Islet precursor cell (in vitro differentiated cells): Measurements from ENCODE around the gene UBASH3B.
"Not testable (repeated sequence)": the region's sequence is repeated elsewhere in the genome, so short reads cannot be mapped to it uniquely, and the experiment has no call there.

Experiments used
- DNase-seq: peaks from one replicate; pipeline ENCODE4 v3.0.0-alpha.2; 2018

The UBASH3B gene

GRCh38 chr11:122655527-122656072 is at the start of gene UBASH3B:
Gene UBASH3B, plus strand, starts transcription at chr11:122655722. Its CDS starts 328 bp downstream, at chr11:122656050.
- peak; percentile 95 for DNase-seq

DNA sequence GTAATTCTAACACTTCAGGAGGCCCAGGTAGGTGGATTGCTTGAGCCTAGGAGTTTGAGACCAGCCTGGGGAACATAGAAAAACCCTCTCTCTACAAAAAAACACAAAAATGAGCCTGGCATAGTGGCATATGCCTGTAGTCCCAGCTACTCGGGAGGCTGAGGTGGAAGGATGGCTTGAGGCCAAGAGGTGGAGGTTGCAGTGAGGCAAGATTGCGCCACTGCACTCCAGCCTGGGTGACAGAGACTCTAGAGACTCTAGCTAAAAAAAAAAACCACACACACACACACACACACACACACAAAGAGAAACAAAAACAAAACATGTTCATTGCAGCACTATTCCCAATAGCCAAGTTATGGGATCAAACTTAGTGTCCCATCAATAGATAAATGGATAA is 48.4 kb upstream of the UBASH3B start:
- not testable (repeated sequence) for DNase-seq

DNA sequence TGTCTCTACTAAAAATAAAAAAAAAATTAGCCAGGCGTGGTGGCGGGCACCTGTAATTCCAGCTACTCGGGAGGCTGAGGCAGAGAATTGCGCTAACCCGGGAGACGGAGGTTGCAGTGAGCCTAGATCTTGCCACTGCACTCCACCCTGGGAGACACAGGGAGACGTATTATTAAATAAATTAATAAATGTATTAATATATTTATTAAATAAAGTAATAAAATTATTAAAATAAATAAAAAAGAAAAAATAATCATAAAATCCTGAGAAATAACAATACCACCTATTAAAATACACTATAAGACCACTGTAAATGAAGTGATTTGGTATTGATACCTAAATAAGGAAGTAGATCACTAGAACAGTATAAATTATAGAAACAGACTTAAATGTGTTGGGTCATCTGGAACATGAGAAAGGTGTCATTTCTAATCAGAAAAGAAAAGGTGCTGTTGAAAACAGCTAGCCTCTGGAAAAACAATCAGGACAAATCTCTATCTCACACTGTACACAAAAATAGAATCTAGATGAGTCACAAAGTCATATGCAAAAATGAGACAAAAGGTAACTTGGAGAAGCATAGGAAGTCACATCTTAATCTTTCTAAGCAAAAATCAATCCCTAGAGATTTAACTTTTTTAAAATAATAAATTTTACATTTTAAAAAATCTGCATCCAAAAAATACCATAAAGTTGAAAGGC is 43.2 kb upstream of the UBASH3B start:
- DNase-seq, result no peak

GRCh38 chr11:122616718-122617117 is 38.8 kb upstream of the UBASH3B start:
- DNase-seq, result no peak

DNA sequence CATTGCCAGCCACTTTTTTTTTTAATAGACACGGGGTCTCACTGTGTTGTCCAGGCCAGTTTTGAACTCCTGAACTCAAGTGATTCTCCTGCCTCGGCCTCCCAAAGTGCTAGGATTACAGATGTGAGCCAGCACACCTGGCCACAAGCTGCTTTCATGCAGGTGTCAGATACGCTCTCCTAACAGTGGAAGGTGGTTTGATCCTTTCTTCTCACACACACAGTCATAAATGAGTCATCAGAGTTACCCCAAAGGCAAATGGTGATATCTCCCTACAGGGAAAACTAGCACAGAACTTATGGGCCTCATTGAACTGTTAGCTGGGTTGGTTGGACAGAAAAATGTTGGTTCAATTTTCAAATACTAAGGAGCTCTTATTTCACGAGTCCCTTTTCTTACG is 38.2 kb upstream of the UBASH3B start:
- DNase-seq, result no peak

- DNase-seq, result no peak
Measured at GRCh38 chr11:122617926-122618325, 37.6 kb upstream of the UBASH3B start.

GRCh38 chr11:122618927-122619326 is 36.6 kb upstream of the UBASH3B start:
- no peak for DNase-seq

DNA sequence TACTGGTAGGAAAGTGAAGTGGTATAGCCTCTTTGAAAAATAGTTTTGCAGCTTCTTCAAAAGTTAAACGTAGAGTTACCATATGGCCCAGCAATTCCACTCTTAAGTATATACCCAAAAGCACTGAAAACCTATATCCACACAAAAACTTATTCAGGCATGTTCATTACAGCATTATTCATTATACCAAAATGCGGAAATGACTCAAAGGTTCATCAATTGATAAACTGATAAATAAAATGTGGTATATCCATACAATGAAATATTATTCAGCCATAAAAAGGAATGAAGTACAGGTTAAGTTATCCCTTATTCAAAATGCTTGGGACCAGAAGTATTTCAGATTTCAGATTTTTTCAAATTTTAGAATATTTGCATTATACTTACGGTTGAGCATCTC is 35.8 kb upstream of the UBASH3B start:
- DNase-seq, result no peak

DNA sequence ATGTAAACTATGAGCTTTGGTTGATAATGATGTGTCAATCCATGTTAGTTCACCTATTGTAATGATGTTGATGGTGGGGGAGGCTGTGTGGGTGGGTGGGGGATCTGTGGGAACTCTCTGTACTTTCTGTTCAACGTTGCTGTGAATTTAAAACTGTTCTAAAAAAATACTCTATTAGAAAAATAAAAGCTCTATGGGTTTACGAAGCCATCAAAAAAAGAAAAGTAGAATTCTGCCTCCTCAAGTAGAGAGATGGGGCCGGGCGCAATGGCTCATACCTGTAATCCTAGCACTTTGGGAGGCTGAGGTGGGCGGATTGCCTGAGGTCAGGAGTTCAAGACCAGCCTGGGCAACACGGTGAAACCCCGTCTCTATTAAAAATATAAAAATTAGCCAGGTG is 30.0 kb upstream of the UBASH3B start:
- not testable (repeated sequence) for DNase-seq

- DNase-seq, result no peak
Measured at GRCh38 chr11:122625976-122626665, 29.4 kb upstream of the UBASH3B start.

DNA sequence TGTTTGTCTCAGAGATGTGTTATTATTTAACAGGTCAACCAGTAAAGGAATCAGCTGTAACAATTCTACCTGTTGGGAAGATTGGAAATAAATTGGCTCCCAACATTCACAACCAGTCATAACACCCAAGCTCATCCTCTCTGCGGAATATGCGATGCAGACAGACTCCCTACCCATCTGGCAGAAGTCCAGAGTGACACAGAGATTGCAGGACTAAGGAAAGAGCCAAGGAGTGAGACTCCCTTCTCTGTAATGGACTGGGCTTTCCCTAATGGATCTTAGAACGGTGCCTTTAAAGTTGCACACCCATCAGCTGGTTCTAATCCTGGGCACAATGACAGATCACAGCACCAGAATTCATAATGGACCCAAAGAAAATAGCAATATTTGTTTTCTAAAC is 27.8 kb upstream of the UBASH3B start:
- DNase-seq, result no peak

- DNase-seq, result peak; percentile 92
Measured at GRCh38 chr11:122628810-122629555, 26.5 kb upstream of the UBASH3B start.

DNA sequence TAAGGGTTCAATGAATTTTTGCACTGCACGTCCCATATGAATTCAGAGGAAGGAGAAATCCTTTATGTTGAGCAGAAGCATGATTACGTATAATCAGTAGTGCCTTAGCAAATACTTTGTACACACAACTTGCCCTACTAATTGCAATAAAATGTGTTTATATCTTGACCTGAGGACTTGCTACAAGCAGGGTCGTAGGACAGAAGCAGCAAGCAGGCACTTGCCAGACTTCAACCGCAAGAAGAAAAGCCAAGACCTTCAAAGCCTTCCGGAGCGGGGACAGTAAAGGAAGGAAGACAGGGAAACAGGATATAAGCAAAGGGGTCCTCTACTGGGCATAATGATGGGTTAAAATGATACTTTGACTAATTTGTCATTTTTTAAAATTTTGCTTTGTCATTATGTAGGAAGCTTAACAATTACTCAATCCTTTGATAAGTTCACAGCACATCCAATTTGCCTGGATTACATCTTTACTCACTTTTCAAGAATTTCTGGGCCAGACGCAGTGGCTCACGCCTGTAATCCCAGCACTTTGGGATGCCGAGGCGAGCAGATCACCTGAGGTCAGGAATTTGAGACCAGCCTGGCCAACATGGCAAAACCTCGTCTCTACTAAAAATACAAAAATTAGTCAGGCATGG is 23.2 kb upstream of the UBASH3B start:
- DNase-seq, result peak; percentile 71

- DNase-seq, result peak; percentile 76
Measured at GRCh38 chr11:122633219-122633829, 22.2 kb upstream of the UBASH3B start.

DNA sequence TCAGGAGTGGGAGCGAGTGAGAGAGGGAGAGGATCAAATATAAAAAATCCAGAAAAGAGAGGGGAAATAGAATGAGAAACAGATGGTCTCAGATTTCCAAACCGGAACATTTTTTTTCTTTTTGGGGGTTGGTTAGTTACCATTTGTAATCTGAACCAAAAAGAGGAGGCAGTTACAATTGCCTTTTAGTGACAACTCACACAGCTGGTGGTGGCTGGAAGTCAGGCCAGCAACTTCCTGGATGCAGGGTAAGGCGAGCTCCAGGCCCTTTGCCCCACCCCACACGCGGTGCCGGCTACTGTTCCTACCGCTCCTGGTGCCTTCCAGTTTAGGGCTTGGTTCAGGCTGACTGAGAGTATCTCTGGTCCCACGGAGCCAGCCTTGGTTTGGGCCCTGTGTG is 21.0 kb upstream of the UBASH3B start:
- peak; percentile 73 for DNase-seq

GRCh38 chr11:122637541-122637940 is 18.0 kb upstream of the UBASH3B start:
- DNase-seq, result no peak

DNA sequence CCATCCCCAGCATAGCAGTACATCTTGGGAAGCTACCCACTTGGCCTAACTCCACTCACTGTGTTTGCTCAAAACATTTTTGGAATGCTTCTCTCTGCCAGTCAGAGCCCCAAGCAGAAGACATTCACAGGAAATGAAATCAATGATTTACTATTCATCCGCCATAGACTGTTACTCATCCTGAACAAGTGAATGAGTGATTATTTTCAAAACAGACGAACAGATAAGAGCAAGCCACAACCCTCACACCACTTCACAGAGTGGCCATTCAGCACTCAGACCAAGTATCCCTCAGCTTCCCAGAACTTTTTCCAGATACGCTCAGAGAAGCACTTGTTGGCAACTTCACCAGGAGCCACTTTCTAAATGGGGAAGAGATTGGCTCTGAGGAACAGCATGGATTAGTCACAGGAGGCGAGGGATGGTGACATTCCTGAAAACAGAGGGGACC is 13.0 kb upstream of the UBASH3B start:
- DNase-seq, result peak; percentile 91

DNA sequence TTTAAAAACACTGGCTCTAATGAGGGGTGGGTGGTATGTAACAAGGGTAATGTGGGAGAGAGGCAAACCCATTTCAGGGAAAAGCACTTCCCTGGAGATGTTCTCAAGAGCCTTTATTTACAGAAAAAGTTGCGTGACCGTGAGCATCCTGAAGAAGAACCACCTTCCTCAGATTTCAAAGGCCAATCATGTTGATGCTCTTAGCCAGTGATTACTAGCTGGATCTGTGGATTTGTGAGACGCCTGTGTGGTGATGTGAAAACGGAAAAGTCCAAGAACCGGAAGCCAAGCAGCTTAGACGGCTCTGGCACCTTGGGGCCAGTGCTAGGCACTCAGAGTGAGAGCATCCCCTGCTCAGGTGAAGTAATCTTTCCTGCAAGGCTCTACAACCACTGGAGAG is 12.6 kb upstream of the UBASH3B start:
- DNase-seq, result peak; percentile 67

DNA sequence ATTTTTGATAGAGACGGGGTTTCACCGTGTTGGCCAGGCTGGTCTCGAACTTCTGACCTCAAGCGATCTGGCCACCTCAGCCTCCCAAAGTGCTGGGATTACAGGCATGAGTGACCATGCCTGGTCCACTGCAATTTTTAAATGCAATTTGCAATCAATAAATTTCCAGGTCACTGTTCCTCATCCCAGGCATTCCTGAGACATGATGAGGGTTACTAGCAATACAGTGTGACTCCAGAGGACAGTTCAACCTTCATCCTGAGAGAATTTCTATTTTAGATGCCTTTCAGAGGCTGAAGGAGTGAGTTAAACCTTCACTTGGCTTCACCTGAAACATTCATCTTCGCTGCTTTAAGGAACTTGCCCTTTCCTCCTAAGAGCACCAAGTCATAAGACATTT is 9.7 kb upstream of the UBASH3B start:
- DNase-seq, result no peak

- DNase-seq, result peak; percentile 74
Measured at GRCh38 chr11:122646549-122647340, 8.8 kb upstream of the UBASH3B start.

DNA sequence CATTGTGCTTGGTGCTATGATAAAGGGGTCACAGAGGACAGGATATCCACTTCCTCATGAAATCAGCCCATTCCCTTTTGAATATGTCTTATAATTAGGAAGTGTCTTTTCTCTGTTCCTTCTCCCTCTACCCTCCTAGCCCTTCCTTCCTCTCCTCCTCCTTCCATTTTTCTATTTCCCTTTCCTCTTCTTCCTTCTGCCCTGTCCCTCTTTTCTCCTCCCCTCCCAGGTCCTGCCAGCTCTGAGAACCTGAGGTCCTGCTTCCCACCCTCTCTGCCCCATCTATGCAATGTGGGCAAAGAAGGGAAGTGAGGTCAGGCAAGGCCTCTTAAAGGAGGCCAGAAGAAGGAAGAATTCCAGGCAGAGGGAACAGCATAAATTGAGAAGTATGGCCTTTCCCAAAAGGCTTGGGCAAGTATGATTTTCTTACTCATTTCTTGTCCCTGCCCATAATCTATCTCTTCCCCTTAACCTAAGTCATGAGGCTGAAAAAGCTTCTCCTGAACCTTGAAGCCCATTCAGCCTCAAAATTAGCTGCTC is 7.7 kb upstream of the UBASH3B start:
- DNase-seq, result no peak
